Spleen (tissue), 7 donors: ENCODE results near the gene FRMD1.

Experiments used
- CTCF ChIP-seq, 11 experiments: fragments of 200-600 bp in 7 of 11; fragments of 450-650 bp in 4 of 11; sonication (generic) in 4 of 11; IDR thresholded peaks in 8 of 11; conservative IDR thresholded peaks in 3 of 11; 1 replicate in 7 of 11; 2 replicates in 4 of 11; pipeline versions ENCODE4 v1.4.0 to v1.8.0; 2016 to 2021; ENCODE audit warnings: antibody characterized with exemption in 11 of 11, inconsistent platforms in 4 of 11, mild to moderate bottlenecking in 1 of 11
- POLR2A ChIP-seq, 3 donors: fragments of 450-650 bp; IDR thresholded peaks; one replicate each; pipeline ENCODE4 v1.5.1; 2017; ENCODE audit warnings: antibody characterized with exemption in 3 of 3, mild to moderate bottlenecking in 1 of 3
- donor health status: DM: no; HTN: no; CAD: no; lungs with moderate emphysema.
- donor health status: DM: no; HTN: no; CAD: no.
- donor health status: DM: no; HTN: no; CAD: no.

DNA sequence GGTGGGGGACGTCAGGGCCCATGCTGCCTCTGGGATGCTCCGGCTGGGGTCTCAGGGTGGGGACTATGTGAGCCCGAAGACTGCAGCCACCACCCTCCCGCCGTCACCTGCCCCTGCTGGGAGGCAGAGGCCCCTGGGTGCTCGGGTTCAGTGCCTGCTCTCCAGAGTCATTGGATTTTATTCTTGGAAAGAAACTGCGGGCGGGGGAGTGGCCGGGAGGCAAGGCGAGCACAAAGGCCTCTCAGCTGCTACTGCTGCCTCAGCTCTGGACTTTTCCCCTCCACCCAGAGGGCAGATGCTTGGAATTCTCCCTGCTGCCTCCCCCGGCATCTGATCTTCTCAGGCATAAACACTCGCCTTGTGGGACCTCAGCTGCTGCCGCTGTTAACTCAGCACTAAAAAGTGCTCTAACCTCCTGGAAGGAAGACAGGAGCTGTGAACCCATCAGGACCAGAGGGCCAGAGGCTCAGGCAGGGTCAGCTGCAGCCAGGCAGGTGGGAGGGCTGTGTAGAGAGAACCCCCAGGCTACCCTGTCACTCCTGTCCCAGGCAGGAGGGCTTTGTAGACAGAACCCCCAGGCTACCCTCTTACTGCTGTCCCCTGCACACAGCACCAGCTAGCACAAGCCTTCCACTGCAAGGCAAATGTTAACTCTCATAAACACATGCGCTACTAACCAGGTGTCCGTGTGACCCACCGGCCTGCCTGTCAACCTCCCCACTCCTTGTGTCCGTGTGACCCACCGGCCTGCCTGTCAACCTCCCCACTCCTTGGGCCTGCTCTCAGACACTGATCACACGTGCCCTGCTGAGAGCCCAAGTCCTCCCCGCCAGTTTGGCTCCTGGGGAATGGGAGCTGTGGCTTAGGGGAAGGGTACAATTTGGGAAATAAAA, 9.4 kb upstream of the FRMD1 start:
- no peak for TF ChIP-seq CTCF (IDR thresholded peaks at IDR 0.05 in 8 of 11, conservative IDR thresholded peaks at IDR 0.05 in 3 of 11)
- TF ChIP-seq POLR2A (IDR thresholded peaks at IDR 0.05): no peak
